SU-DHL-6 (cell line): ENCODE results near the gene CPLX4.

Experiments
- EZH2phosphoT487 ChIP-seq: fragments of 200-600 bp; sonication (generic), shearing (Covaris generic); conservative IDR thresholded peaks from 2 replicates; pipeline ENCODE4 v1.6.1; 2018; ENCODE audit warnings: mild to moderate bottlenecking, antibody characterized with exemption, low read length, moderate library complexity, mixed read lengths
- TF ChIP-seq, protein P1 (sequence below): fragments of 200-600 bp; sonication (generic); IDR thresholded peaks from one replicate; pipeline ENCODE4 v1.5.1; 2017; ENCODE audit warnings: antibody characterized with exemption, mild to moderate bottlenecking, low read length, moderate library complexity; ENCODE audit not compliant: insufficient read depth, poor library complexity, severe bottlenecking

DNA sequence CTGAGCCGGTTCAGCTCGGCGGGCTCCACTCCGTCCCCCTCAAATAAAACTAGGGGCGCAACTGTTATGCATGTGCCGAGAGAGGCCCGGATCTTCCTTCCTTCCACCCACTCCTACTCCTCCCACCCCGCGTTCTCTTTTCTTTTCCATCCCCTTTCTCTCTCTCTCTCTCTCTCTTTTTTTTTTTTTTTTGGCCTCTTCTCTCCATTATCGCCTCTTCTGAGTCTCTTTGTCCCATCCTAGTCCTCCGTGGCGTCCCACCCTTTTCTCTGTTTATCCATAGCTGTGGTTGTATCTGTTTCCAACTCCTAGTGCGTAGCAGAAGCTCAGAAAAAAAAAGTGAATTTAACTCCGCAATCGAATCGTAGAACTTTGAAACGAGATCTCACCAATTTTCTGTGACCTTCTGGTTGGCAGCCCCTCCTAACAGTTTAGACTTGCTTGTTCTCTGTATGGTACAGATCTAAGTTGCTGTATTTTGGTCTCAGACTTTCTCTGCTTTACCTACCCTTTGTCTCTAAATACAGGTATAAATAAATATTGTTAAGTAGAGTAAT lies 48.8 kb downstream of the CPLX4 start:
- TF ChIP-seq, protein P1, sequence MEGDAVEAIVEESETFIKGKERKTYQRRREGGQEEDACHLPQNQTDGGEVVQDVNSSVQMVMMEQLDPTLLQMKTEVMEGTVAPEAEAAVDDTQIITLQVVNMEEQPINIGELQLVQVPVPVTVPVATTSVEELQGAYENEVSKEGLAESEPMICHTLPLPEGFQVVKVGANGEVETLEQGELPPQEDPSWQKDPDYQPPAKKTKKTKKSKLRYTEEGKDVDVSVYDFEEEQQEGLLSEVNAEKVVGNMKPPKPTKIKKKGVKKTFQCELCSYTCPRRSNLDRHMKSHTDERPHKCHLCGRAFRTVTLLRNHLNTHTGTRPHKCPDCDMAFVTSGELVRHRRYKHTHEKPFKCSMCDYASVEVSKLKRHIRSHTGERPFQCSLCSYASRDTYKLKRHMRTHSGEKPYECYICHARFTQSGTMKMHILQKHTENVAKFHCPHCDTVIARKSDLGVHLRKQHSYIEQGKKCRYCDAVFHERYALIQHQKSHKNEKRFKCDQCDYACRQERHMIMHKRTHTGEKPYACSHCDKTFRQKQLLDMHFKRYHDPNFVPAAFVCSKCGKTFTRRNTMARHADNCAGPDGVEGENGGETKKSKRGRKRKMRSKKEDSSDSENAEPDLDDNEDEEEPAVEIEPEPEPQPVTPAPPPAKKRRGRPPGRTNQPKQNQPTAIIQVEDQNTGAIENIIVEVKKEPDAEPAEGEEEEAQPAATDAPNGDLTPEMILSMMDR, result no peak
- TF ChIP-seq EZH2phosphoT487, result no peak
